SK-N-SH (cell line): Measurements from ENCODE around the gene GPR158. TPM values are rescaled to one million over a fixed set of nuclear protein-coding genes. Genes with fewer than 3 reads are reported as not detected.

Experiments used
- CTCF ChIA-PET: fragments of 300-600, 350-600 bp; formaldehyde crosslinking; extraction: SDS; loops from one replicate; lab custom pipeline; 2021; lab: Yijun Ruan, JAX
- POLR2A ChIA-PET: fragments of 350-600 bp; sonication (Branson Sonifier 250); formaldehyde crosslinking; extraction: SDS; loops from one replicate; lab custom pipeline; 2020; ENCODE audit warnings: antibody characterized with exemption, inconsistent platforms; lab: Yijun Ruan, JAX
- DNase-seq: peaks from one replicate; pipeline ENCODE4 v3.0.0; 2012
- H2AFZ ChIP-seq: fragments of 200-600 bp; sonication (generic); 2 replicates; pipeline ENCODE4 v1.8.1; 2016; ENCODE audit warnings: antibody characterized with exemption, mild to moderate bottlenecking, low read depth
- H3F3A ChIP-seq: fragments of 200-600 bp; sonication (generic); replicated peaks from 2 replicates; pipeline ENCODE3; 2016; ENCODE audit warnings: antibody characterized with exemption, mild to moderate bottlenecking; ENCODE audit not compliant: insufficient read depth
- H3K27ac ChIP-seq, 2 experiments: fragments of 200-500 bp in 1 of 2; fragments of 200-600 bp in 1 of 2; sonication (Bioruptor generic) in 1 of 2; sonication (generic), shearing (Covaris generic) in 1 of 2; 2 replicates each; pipeline versions ENCODE4 v1.5.1 to v1.6.1; 2014 to 2016; ENCODE audit warnings: low read depth in 2 of 2, inconsistent platforms in 1 of 2, low read length in 1 of 2, mild to moderate bottlenecking in 1 of 2, mixed read lengths in 1 of 2
- H3K27me3 ChIP-seq: fragments of 200-600 bp; sonication (generic), shearing (Covaris generic); 2 replicates; pipeline ENCODE4 v1.6.1; 2016; ENCODE audit warnings: mixed run types; ENCODE audit not compliant: insufficient read depth
- H3K36me3 ChIP-seq, 2 experiments: fragments of 200-500 bp in 1 of 2; fragments of 200-600 bp in 1 of 2; sonication (Bioruptor generic) in 1 of 2; sonication (generic) in 1 of 2; replicated peaks in 1 of 2; 2 replicates each; pipeline versions ENCODE3 to v1.5.1; 2014 to 2016; ENCODE audit warnings: low read length in 1 of 2, mild to moderate bottlenecking in 1 of 2; ENCODE audit not compliant: insufficient read depth in 2 of 2, control insufficient read depth in 1 of 2
- H3K4me1 ChIP-seq, 2 experiments: fragments of 200-500 bp in 1 of 2; fragments of 200-600 bp in 1 of 2; sonication (Bioruptor generic) in 1 of 2; sonication (generic), shearing (Covaris generic) in 1 of 2; 2 replicates each; pipeline versions ENCODE4 v1.5.1 to v1.6.1; 2014 to 2016; ENCODE audit warnings: low read depth in 1 of 2, low read length in 1 of 2, mixed run types in 1 of 2; ENCODE audit not compliant: insufficient read depth in 2 of 2, control insufficient read depth in 1 of 2
- H3K4me2 ChIP-seq: fragments of 200-600 bp; sonication (generic), shearing (Covaris generic); 2 replicates; pipeline ENCODE4 v1.6.1; 2017; ENCODE audit warnings: mixed run types
- H3K4me3 ChIP-seq, 2 experiments: fragments of 200-500 bp in 1 of 2; fragments of 200-600 bp in 1 of 2; sonication (Bioruptor generic) in 1 of 2; sonication (generic), shearing (Covaris generic) in 1 of 2; 2 replicates each; pipeline versions ENCODE4 v1.5.1 to v1.8.1; 2014 to 2016; ENCODE audit warnings: low read depth in 2 of 2, inconsistent platforms in 1 of 2, low read length in 1 of 2, mild to moderate bottlenecking in 1 of 2, mixed read lengths in 1 of 2, moderate library complexity in 1 of 2
- H3K79me2 ChIP-seq: fragments of 200-600 bp; sonication (generic); 2 replicates; pipeline ENCODE4 v1.8.1; 2017; ENCODE audit warnings: mild to moderate bottlenecking; ENCODE audit not compliant: insufficient read depth
- H3K9ac ChIP-seq: fragments of 200-600 bp; sonication (generic); 2 replicates; pipeline ENCODE4 v1.6.1; 2017; ENCODE audit warnings: mixed run types
- H3K9me2 ChIP-seq: fragments of 200-600 bp; sonication (generic); 2 replicates; pipeline ENCODE4 v1.6.1; 2017; ENCODE audit warnings: mixed run types
- H3K9me3 ChIP-seq: fragments of 200-600 bp; sonication (generic); 2 replicates; pipeline ENCODE4 v1.6.1; 2017; ENCODE audit warnings: mixed run types, mild to moderate bottlenecking, moderate library complexity
- H4K20me1 ChIP-seq: fragments of 200-600 bp; sonication (generic); 2 replicates; pipeline ENCODE4 v1.6.1; 2017; ENCODE audit warnings: mild to moderate bottlenecking, mixed run types; ENCODE audit not compliant: insufficient read depth
- ELF1 ChIP-seq: IDR thresholded peaks from 2 replicates; pipeline ENCODE4 v1.4.0; 2012
- EP300 ChIP-seq, 2 experiments: IDR thresholded peaks; 2 replicates each; pipeline versions ENCODE4 v1.4.0 to v1.6.1; 2012; ENCODE audit warnings: borderline replicate concordance in 1 of 2, low read depth in 1 of 2, low read length in 1 of 2
- EZH2phosphoT487 ChIP-seq: fragments of 200-600 bp; sonication (generic); IDR thresholded peaks from 2 replicates; pipeline ENCODE4 v1.6.1; 2017; ENCODE audit warnings: low read depth, mixed run types, mild to moderate bottlenecking, antibody characterized with exemption, moderate library complexity, borderline replicate concordance
- FOSL2 ChIP-seq: IDR thresholded peaks from 2 replicates; pipeline ENCODE4 v1.4.0; 2012; ENCODE audit warnings: low read depth, mild to moderate bottlenecking, moderate library complexity, borderline replicate concordance
- FOXJ3 ChIP-seq: sonication (generic); formaldehyde crosslinking; IDR thresholded peaks from 2 replicates; pipeline ENCODE4 v1.5.1; 2020; ENCODE audit warnings: mild to moderate bottlenecking, missing genetic modification reagents
- GATA2 ChIP-seq: sonication (generic); formaldehyde crosslinking; IDR thresholded peaks from 2 replicates; pipeline ENCODE4 v1.5.0; 2020; ENCODE audit warnings: mild to moderate bottlenecking, missing genetic modification reagents
- NRF1 ChIP-seq: IDR thresholded peaks from 2 replicates; pipeline ENCODE4 v1.6.1; 2012; ENCODE audit warnings: low read depth, mild to moderate bottlenecking, low read length
- REST ChIP-seq: IDR thresholded peaks from 2 replicates; pipeline ENCODE4 v1.6.1; 2012; ENCODE audit warnings: mild to moderate bottlenecking, low read depth, low read length, moderate library complexity
- RFX5 ChIP-seq: IDR thresholded peaks from 2 replicates; pipeline ENCODE4 v1.6.1; 2012; ENCODE audit warnings: mild to moderate bottlenecking, improper control_type of control experiment, low read length
- RXRA ChIP-seq: IDR thresholded peaks from 2 replicates; pipeline ENCODE4 v1.4.0; 2012; ENCODE audit warnings: low read depth, mild to moderate bottlenecking, borderline replicate concordance
- SIN3A ChIP-seq: IDR thresholded peaks from 2 replicates; pipeline ENCODE4 v1.6.1; 2012; ENCODE audit warnings: low read depth, mild to moderate bottlenecking, low read length, moderate library complexity, borderline replicate concordance
- SMC3 ChIP-seq: IDR thresholded peaks from 2 replicates; pipeline ENCODE4 v1.6.1; 2012; ENCODE audit warnings: low read depth, low read length, improper control_type of control experiment
- TCF12 ChIP-seq: IDR thresholded peaks from 2 replicates; pipeline ENCODE4 v1.4.0; 2012
- TEAD4 ChIP-seq: IDR thresholded peaks from 2 replicates; pipeline ENCODE4 v1.4.0; 2012; ENCODE audit warnings: mild to moderate bottlenecking, borderline replicate concordance; ENCODE audit not compliant: insufficient read depth
- USF2 ChIP-seq: fragments of 150-350 bp; IDR thresholded peaks from 2 replicates; pipeline ENCODE4 v1.6.1; 2017; ENCODE audit warnings: antibody characterized with exemption, low read length, low read depth, borderline replicate concordance
- ZBTB33 ChIP-seq: IDR thresholded peaks from 2 replicates; pipeline ENCODE4 v1.4.0; 2012; ENCODE audit warnings: low read depth, borderline replicate concordance
- polyA plus RNA-seq, 3 experiments: library from polyadenylated mRNA; depleted of rRNA; stranded (reverse); fragments of >200 nt; gene quantifications; 2 replicates each; pipeline ENCODE4 v1.2.3, GENCODE V29; 2012
- TF ChIP-seq, protein P1 (sequence below): fragments of 200-600 bp; sonication (generic); IDR thresholded peaks from 2 replicates; pipeline ENCODE4 v1.6.1; 2017; ENCODE audit warnings: antibody characterized with exemption, mild to moderate bottlenecking, moderate library complexity
- TF ChIP-seq, protein P2 (sequence below): IDR thresholded peaks from 2 replicates; pipeline ENCODE4 v1.4.0; 2012; ENCODE audit warnings: low read depth

The GPR158 gene
- polyA plus RNA-seq, 1 of the 3 experiments (the other 2 are of a cell fraction): not detected

GRCh38 chr10:25178411-25178810 lies 3.6 kb downstream of the GPR158 start:
- Histone ChIP-seq H2AFZ (no peak overlapping the region), H3K27ac (no peak overlapping the region), H3K9me3 (no peaks in the 10 kb centered on the region), H3K36me3 (no peaks in the 10 kb centered on the region), H4K20me1 (no peaks in the 10 kb centered on the region), H3K4me1 (peaks cover 0 to 13% of the 10 kb centered on the region in 2 experiments; a peak in 1 of 4 replicates), H3F3A (no peaks in the 10 kb centered on the region), H3K27me3 (peaks cover 22% of the 10 kb centered on the region), H3K4me2 (no peak overlapping the region), H3K4me3 (no peak overlapping the region), H3K9ac (no peak overlapping the region), H3K79me2 (no peaks in the 10 kb centered on the region), H3K9me2 (no peaks in the 10 kb centered on the region)
- POLR2A ChIA-PET: no interaction called here
- CTCF ChIA-PET: no interaction called here
- TF ChIP-seq SIN3A: no peak
- no peak for TF ChIP-seq SMC3
- TF ChIP-seq, protein P1, sequence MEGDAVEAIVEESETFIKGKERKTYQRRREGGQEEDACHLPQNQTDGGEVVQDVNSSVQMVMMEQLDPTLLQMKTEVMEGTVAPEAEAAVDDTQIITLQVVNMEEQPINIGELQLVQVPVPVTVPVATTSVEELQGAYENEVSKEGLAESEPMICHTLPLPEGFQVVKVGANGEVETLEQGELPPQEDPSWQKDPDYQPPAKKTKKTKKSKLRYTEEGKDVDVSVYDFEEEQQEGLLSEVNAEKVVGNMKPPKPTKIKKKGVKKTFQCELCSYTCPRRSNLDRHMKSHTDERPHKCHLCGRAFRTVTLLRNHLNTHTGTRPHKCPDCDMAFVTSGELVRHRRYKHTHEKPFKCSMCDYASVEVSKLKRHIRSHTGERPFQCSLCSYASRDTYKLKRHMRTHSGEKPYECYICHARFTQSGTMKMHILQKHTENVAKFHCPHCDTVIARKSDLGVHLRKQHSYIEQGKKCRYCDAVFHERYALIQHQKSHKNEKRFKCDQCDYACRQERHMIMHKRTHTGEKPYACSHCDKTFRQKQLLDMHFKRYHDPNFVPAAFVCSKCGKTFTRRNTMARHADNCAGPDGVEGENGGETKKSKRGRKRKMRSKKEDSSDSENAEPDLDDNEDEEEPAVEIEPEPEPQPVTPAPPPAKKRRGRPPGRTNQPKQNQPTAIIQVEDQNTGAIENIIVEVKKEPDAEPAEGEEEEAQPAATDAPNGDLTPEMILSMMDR: no peak
- no peak for TF ChIP-seq FOXJ3 (CRISPR knock-in tag)
- no peak for TF ChIP-seq GATA2
- TF ChIP-seq ELF1: no peak
- TF ChIP-seq TEAD4: no peak
- TF ChIP-seq EP300 (IDR thresholded peaks at IDR 0.05; ENCODE audit: borderline replicate concordance in 1 of 2, low read depth in 1 of 2, low read length in 1 of 2): no peak
- TF ChIP-seq NRF1: no peak
- TF ChIP-seq REST: no peak
- TF ChIP-seq, protein P2, sequence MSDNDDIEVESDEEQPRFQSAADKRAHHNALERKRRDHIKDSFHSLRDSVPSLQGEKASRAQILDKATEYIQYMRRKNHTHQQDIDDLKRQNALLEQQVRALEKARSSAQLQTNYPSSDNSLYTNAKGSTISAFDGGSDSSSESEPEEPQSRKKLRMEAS: no peak
- no peak for TF ChIP-seq RFX5
- TF ChIP-seq EZH2phosphoT487: no peak
- TF ChIP-seq RXRA: no peak
- no peak for TF ChIP-seq ZBTB33
- no peak for TF ChIP-seq TCF12
- no peak for TF ChIP-seq FOSL2
- TF ChIP-seq USF2: no peak
- DNase-seq: no peak
